Neuronal stem cell (in vitro differentiated cells): Measurements from ENCODE around the gene OLA1.
A peak's percentile ranks its signal among the peaks of the same experiment; 100 is the strongest.
"Not testable (repeated sequence)": the region's sequence is repeated elsewhere in the genome, so short reads cannot be mapped to it uniquely, and the experiment has no call there.

Experiments used
- DNase-seq: peaks from one replicate; pipeline ENCODE4 v3.0.0-alpha.2; 2013; ENCODE audit warnings: low spot score
- H2AFZ ChIP-seq: one replicate; pipeline ENCODE4 v1.6.1; 2013; ENCODE audit warnings: mild to moderate bottlenecking, low read length, inconsistent platforms
- H2AK5ac ChIP-seq: 2 replicates; pipeline ENCODE4 v1.6.1; 2013; ENCODE audit warnings: low read depth, mild to moderate bottlenecking, inconsistent platforms, low read length, moderate library complexity, mixed read lengths
- H2BK120ac ChIP-seq: 2 replicates; pipeline ENCODE4 v1.6.1; 2013; ENCODE audit warnings: low read depth, mild to moderate bottlenecking, inconsistent platforms, low read length, moderate library complexity, mixed read lengths
- H2BK12ac ChIP-seq: one replicate; pipeline ENCODE4 v1.6.1; 2013; ENCODE audit warnings: low read length, inconsistent platforms
- H2BK15ac ChIP-seq: 2 replicates; pipeline ENCODE4 v1.6.1; 2013; ENCODE audit warnings: mild to moderate bottlenecking, low read length, inconsistent platforms, mixed read lengths
- H2BK5ac ChIP-seq: one replicate; pipeline ENCODE4 v1.6.1; 2013; ENCODE audit warnings: inconsistent platforms, mild to moderate bottlenecking, low read length, moderate library complexity
- H3K14ac ChIP-seq: one replicate; pipeline ENCODE4 v1.6.1; 2013; ENCODE audit warnings: low read length, inconsistent platforms
- H3K18ac ChIP-seq: 2 replicates; pipeline ENCODE4 v1.6.1; 2013; ENCODE audit warnings: low read length, inconsistent platforms
- H3K23ac ChIP-seq: 2 replicates; pipeline ENCODE4 v1.6.1; 2013; ENCODE audit warnings: low read depth, mild to moderate bottlenecking, mixed read lengths, low read length, inconsistent platforms; ENCODE audit not compliant: poor library complexity
- H3K27ac ChIP-seq: replicated peaks from 3 replicates; pipeline ENCODE4 v1.5.1; 2013; ENCODE audit warnings: low read length, inconsistent platforms
- H3K27me3 ChIP-seq, 3 experiments: 2 replicates each; pipeline ENCODE4 v1.6.1; 2013; ENCODE audit warnings: low read length in 3 of 3, mild to moderate bottlenecking in 2 of 3, inconsistent platforms in 1 of 3, low read depth in 1 of 3, mixed read lengths in 1 of 3, moderate library complexity in 1 of 3; ENCODE audit not compliant: control insufficient read depth in 3 of 3, insufficient read depth in 3 of 3
- H3K36me3 ChIP-seq, 2 donors: replicated peaks in 1 of 2; 2 replicates each; pipeline ENCODE4 v1.6.1; 2013; ENCODE audit warnings: low read length in 2 of 2; ENCODE audit not compliant: control insufficient read depth in 2 of 2, insufficient read depth in 2 of 2
- H3K4ac ChIP-seq: 2 replicates; pipeline ENCODE4 v1.6.1; 2013; ENCODE audit warnings: inconsistent platforms, mild to moderate bottlenecking, low read length, moderate library complexity
- H3K4me1 ChIP-seq, 2 donors: 1 replicate in 1 of 2; 2 replicates in 1 of 2; pipeline ENCODE4 v1.6.1; 2013; ENCODE audit warnings: low read length in 2 of 2, low read depth in 1 of 2; ENCODE audit not compliant: control insufficient read depth in 2 of 2, insufficient read depth in 1 of 2
- H3K4me2 ChIP-seq: one replicate; pipeline ENCODE4 v1.6.1; 2013; ENCODE audit warnings: mild to moderate bottlenecking, low read length, inconsistent platforms; ENCODE audit not compliant: insufficient read depth, poor library complexity, severe bottlenecking
- H3K4me3 ChIP-seq, 2 donors: 2 replicates each; pipeline ENCODE4 v1.5.1; 2013; ENCODE audit warnings: low read length in 2 of 2, mild to moderate bottlenecking in 2 of 2, inconsistent platforms in 1 of 2, moderate library complexity in 1 of 2
- H3K79me1 ChIP-seq: one replicate; pipeline ENCODE4 v1.6.1; 2013; ENCODE audit warnings: low read depth, mild to moderate bottlenecking, inconsistent platforms, low read length, moderate library complexity
- H3K9ac ChIP-seq: one replicate; pipeline ENCODE4 v1.6.1; 2013; ENCODE audit warnings: mild to moderate bottlenecking, low read depth, low read length, inconsistent platforms; ENCODE audit not compliant: poor library complexity
- H3K9me3 ChIP-seq, 2 donors: replicated peaks in 1 of 2; 2 replicates each; pipeline versions ENCODE3 to v1.6.1; 2013; ENCODE audit warnings: low read length in 2 of 2, mild to moderate bottlenecking in 2 of 2, inconsistent platforms in 1 of 2, low read depth in 1 of 2, mixed read lengths in 1 of 2, moderate library complexity in 1 of 2; ENCODE audit not compliant: control insufficient read depth in 2 of 2, insufficient read depth in 1 of 2
- H4K8ac ChIP-seq: one replicate; pipeline ENCODE4 v1.6.1; 2013; ENCODE audit warnings: low read depth, mild to moderate bottlenecking, inconsistent platforms, low read length, moderate library complexity
- H4K91ac ChIP-seq: one replicate; pipeline ENCODE4 v1.6.1; 2013; ENCODE audit warnings: low read length, low read depth, mild to moderate bottlenecking, inconsistent platforms; ENCODE audit not compliant: poor library complexity
- WGBS, 2 donors: extraction: QIAGEN DNeasy Blood & Tissue Kit; methylation state at CpG; one replicate each; pipeline ENCODE4 v1.1.7; 2013; ENCODE audit warnings: missing lambda C conversion rate in 2 of 2, mixed read lengths in 1 of 2; ENCODE audit not compliant: insufficient read length in 2 of 2, insufficient replicate concordance in 1 of 2; ENCODE audit errors: extremely low coverage in 2 of 2; 5-methylcytosine and 5-hydroxymethylcytosine counted together

The OLA1 gene

GRCh38 chr2:174247474-174248186 lies 702 bp downstream of the OLA1 start:
- no CpG with 5 or more reads among the region's 14 CpGs for WGBS, 2 donors
- H3K9me3 ChIP-seq: no peaks in the 10 kb centered on the region
- no peak overlapping the region for H2BK120ac ChIP-seq
- no peak overlapping the region for H3K14ac ChIP-seq
- DNase-seq: no peak
- no peak overlapping the region for H4K91ac ChIP-seq
- no peaks in the 10 kb centered on the region for H3K27me3 ChIP-seq
- H3K79me1 ChIP-seq: peaks cover 6% of the 10 kb centered on the region
- peak overlapping the region; percentile 74 for H4K8ac ChIP-seq
- H2BK15ac ChIP-seq: no peak overlapping the region
- no peak overlapping the region for H3K4ac ChIP-seq
- H2BK5ac ChIP-seq: peak overlapping the region; percentile 29
- peak overlapping the region; percentile 95 for H2AFZ ChIP-seq
- H2AK5ac ChIP-seq: no peak overlapping the region
- peak overlapping the region; percentile 96 for H3K18ac ChIP-seq
- H3K36me3 ChIP-seq: peaks cover 3 to 40% of the 10 kb centered on the region in 2 donors
- H3K4me3 ChIP-seq: peak overlapping the region; percentile 60 to 94
- peak overlapping the region; percentile 72 for H3K4me2 ChIP-seq
- H3K27ac ChIP-seq: peak overlapping the region; percentile 88
- no peak overlapping the region for H2BK12ac ChIP-seq
- no peak overlapping the region for H3K23ac ChIP-seq
- H3K4me1 ChIP-seq: peaks cover 0 to 1% of the 10 kb centered on the region in 2 donors
- H3K9ac ChIP-seq: peak overlapping the region; percentile 94

GRCh38 chr2:174246944-174247381 lies 1.4 kb downstream of the OLA1 start:
- H3K9ac ChIP-seq: peak overlapping the region; percentile 2
- peak overlapping the region in 1 of 2 donors; percentile 60 for H3K4me3 ChIP-seq
- no peak for DNase-seq
- H3K4ac ChIP-seq: no peak overlapping the region
- H2BK120ac ChIP-seq: no peak overlapping the region
- no peak overlapping the region for H4K8ac ChIP-seq
- no peak overlapping the region for H3K27ac ChIP-seq
- H3K14ac ChIP-seq: no peak overlapping the region
- H3K9me3 ChIP-seq: no peaks in the 10 kb centered on the region
- H3K79me1 ChIP-seq: peaks cover 10% of the 10 kb centered on the region
- H3K27me3 ChIP-seq: no peaks in the 10 kb centered on the region
- H2AK5ac ChIP-seq: no peak overlapping the region
- H2BK15ac ChIP-seq: no peak overlapping the region
- H3K18ac ChIP-seq: no peak overlapping the region
- no peak overlapping the region for H2AFZ ChIP-seq
- H2BK5ac ChIP-seq: no peak overlapping the region
- H3K4me2 ChIP-seq: no peak overlapping the region
- peaks cover 7 to 47% of the 10 kb centered on the region in 2 donors for H3K36me3 ChIP-seq
- H3K4me1 ChIP-seq: peaks cover 0 to 4% of the 10 kb centered on the region in 2 donors
- no peak overlapping the region for H4K91ac ChIP-seq
- no peak overlapping the region for H3K23ac ChIP-seq
- WGBS, 2 donors: no CpG with 5 or more reads among the region's 18 CpGs
- H2BK12ac ChIP-seq: no peak overlapping the region

GRCh38 chr2:174245628-174246027 lies 2.7 kb downstream of the OLA1 start:
- H2BK120ac ChIP-seq, H3K9ac ChIP-seq, H2BK12ac ChIP-seq, H2AFZ ChIP-seq, H2BK15ac ChIP-seq, H3K27ac ChIP-seq, H4K8ac ChIP-seq, H2BK5ac ChIP-seq, H3K4me1 ChIP-seq, H3K4me2 ChIP-seq, H3K9me3 ChIP-seq, H3K27me3 ChIP-seq, H3K23ac ChIP-seq, H3K14ac ChIP-seq, H4K91ac ChIP-seq, H3K4ac ChIP-seq, H3K18ac ChIP-seq, H2AK5ac ChIP-seq, H3K4me3 ChIP-seq, DNase-seq: not testable (repeated sequence)
- Histone ChIP-seq H3K36me3 (peaks cover 7 to 57% of the 10 kb centered on the region in 2 donors), H3K79me1 (peaks cover 12% of the 10 kb centered on the region)
- no CpG with 5 or more reads among the region's 6 CpGs for WGBS, 2 donors

DNA sequence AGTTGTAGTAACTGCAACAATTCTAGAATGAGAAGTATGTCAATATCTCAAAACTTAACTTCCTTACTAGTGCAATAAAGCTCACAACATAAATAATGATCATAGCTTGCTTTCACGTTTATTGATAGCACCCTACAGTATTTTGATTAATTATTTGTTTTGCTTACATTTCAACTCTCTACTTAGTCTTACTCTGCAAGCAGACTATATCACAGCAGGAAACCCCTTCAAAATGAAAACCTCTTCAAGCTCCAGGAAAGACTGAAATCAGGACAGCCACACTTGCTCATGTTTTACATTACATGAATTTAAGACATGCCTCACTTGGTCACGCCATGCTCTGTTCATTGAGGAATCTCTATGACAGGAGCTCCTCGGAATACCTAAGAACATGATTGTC lies 3.3 kb downstream of the OLA1 start:
- Histone ChIP-seq H2AFZ (no peak overlapping the region), H2BK5ac (no peak overlapping the region), H3K27me3 (no peaks in the 10 kb centered on the region), H4K8ac (no peak overlapping the region), H3K4me1 (peaks cover 0 to 4% of the 10 kb centered on the region in 2 donors), H3K18ac (no peak overlapping the region), H2AK5ac (no peak overlapping the region), H3K27ac (no peak overlapping the region), H3K4ac (no peak overlapping the region), H4K91ac (no peak overlapping the region), H2BK15ac (no peak overlapping the region), H3K4me3 (no peak overlapping the region), H2BK12ac (no peak overlapping the region), H2BK120ac (no peak overlapping the region), H3K79me1 (peaks cover 12% of the 10 kb centered on the region), H3K4me2 (no peak overlapping the region), H3K23ac (no peak overlapping the region), H3K14ac (no peak overlapping the region), H3K9me3 (no peaks in the 10 kb centered on the region), H3K9ac (no peak overlapping the region), H3K36me3 (peaks cover 7 to 61% of the 10 kb centered on the region in 2 donors)
- WGBS, 2 donors: no CpG with 5 or more reads among the region's 3 CpGs
- DNase-seq: no peak
